Measurements from ENCODE around the gene SERPINA9.

- TF ChIP-seq SIN3A (IDR thresholded peaks at IDR 0.05; ENCODE audit: low read depth) (no peak), REST (IDR thresholded peaks at IDR 0.05; ENCODE audit: low read depth) (no peak), SP1 (IDR thresholded peaks at IDR 0.05; ENCODE audit: low read depth) (no peak), CTCF (IDR thresholded peaks at IDR 0.05 in 2 of 3, conservative IDR thresholded peaks at IDR 0.05 in 1 of 3; ENCODE audit: borderline replicate concordance in 1 of 3, insufficient read depth in 1 of 3, low read depth in 2 of 3, low read length in 2 of 3) (no peak), POLR2A (IDR thresholded peaks at IDR 0.05; ENCODE audit: borderline replicate concordance, extremely low read depth, insufficient read depth, insufficient read length) (no peak), ATF3 (IDR thresholded peaks at IDR 0.05) (no peak), CEBPB (IDR thresholded peaks at IDR 0.05; ENCODE audit: low read depth) (no peak), ZNF274 (IDR thresholded peaks at IDR 0.05; ENCODE audit: low read depth, low read length) (no peak), RAD21 (IDR thresholded peaks at IDR 0.05; ENCODE audit: low read depth) (no peak), EZH2 (IDR thresholded peaks at IDR 0.05) (no peak)
Measured at GRCh38 chr14:94467728-94468520, 8.1 kb downstream of the SERPINA9 start.
